GM18951 (cell line): ENCODE data around the gene WDFY4.

ENCODE experiments used
- POLR2A ChIP-seq: IDR thresholded peaks from 4 replicates; pipeline ENCODE4 v1.6.1; 2011; ENCODE audit warnings: mild to moderate bottlenecking; ENCODE audit not compliant: insufficient read length, insufficient read depth; ENCODE audit errors: extremely low read depth
- in situ Hi-C: fragments of 300-500 bp; cut with MboI; formaldehyde crosslinking; loops from one replicate; pipeline ENCODE4 v1.12.0; 2022; ENCODE audit warnings: low sequenced_read_pairs, mixed read lengths, inconsistent platforms; ENCODE audit not compliant: unreplicated experiment

WDFY4 gene

GRCh38 chr10:48649349-48649944 lies 35.2 kb upstream of the WDFY4 start:
- TF ChIP-seq POLR2A, result no peak

GRCh38 chr10:48651293-48651692 lies 33.4 kb upstream of the WDFY4 start:
- TF ChIP-seq POLR2A, result no peak
- in situ Hi-C loops, result loop anchor here (10.0 to 25.0 kb wide), 3 partner anchors 46 to 861 kb away; partner anchors contain the start of gene ARHGAP22

More at GRCh38 chr10:48649349-48649944, 35.2 kb upstream of the WDFY4 start:
- in situ Hi-C loops, result no loop called here

GRCh38 chr10:48651839-48652238 lies 32.8 kb upstream of the WDFY4 start:
- in situ Hi-C loops, result loop anchor here (10.0 to 25.0 kb wide), 3 partner anchors 47 to 860 kb away; partner anchors contain the start of gene ARHGAP22
- no peak for TF ChIP-seq POLR2A

- no peak for TF ChIP-seq POLR2A
- in situ Hi-C loops, result loop anchor here (10.0 to 25.0 kb wide), 3 partner anchors 48 to 860 kb away; partner anchors contain the start of gene ARHGAP22
These were observed 32.3 kb upstream of the WDFY4 start for GRCh38 chr10:48652344-48652743.

GRCh38 chr10:48653347-48653746 lies 31.3 kb upstream of the WDFY4 start:
- TF ChIP-seq POLR2A, result no peak
- in situ Hi-C loops, result loop anchor here (10.0 to 25.0 kb wide), 3 partner anchors 49 to 859 kb away; partner anchors contain the start of gene ARHGAP22

- in situ Hi-C loops, result loop anchor here (10.0 to 25.0 kb wide), 3 partner anchors 49 to 858 kb away; partner anchors contain the start of gene ARHGAP22
- no peak for TF ChIP-seq POLR2A
These were observed 30.6 kb upstream of the WDFY4 start for GRCh38 chr10:48653944-48654698.

- TF ChIP-seq POLR2A, result no peak
- in situ Hi-C loops, result loop anchor here (5.0 to 25.0 kb wide), 4 partner anchors 49 to 857 kb away; partner anchors contain the start of gene ARHGAP22
These were observed 29.0 kb upstream of the WDFY4 start for GRCh38 chr10:48655411-48656240.

- in situ Hi-C loops, result loop anchor here (5.0 to 25.0 kb wide), 4 partner anchors 48 to 856 kb away; partner anchors contain the start of gene ARHGAP22
- peak; percentile 22 for TF ChIP-seq POLR2A
These were observed 28.3 kb upstream of the WDFY4 start for GRCh38 chr10:48656241-48656913.

GRCh38 chr10:48656914-48657305 lies 27.8 kb upstream of the WDFY4 start:
- TF ChIP-seq POLR2A, result no peak
- in situ Hi-C loops, result loop anchor here (5.0 to 25.0 kb wide), 4 partner anchors 48 to 855 kb away; partner anchors contain the start of gene ARHGAP22

GRCh38 chr10:48657416-48657815 lies 27.3 kb upstream of the WDFY4 start:
- in situ Hi-C loops, result loop anchor here (5.0 to 25.0 kb wide), 4 partner anchors 47 to 855 kb away; partner anchors contain the start of gene ARHGAP22
- TF ChIP-seq POLR2A, result no peak

- no peak for TF ChIP-seq POLR2A
- in situ Hi-C loops, result loop anchor here (5.0 to 25.0 kb wide), 4 partner anchors 46 to 854 kb away; partner anchors contain the start of gene ARHGAP22
These were observed 26.3 kb upstream of the WDFY4 start for GRCh38 chr10:48658243-48658974.

- TF ChIP-seq POLR2A, result no peak
- in situ Hi-C loops, result loop anchor here (5.0 to 25.0 kb wide), 4 partner anchors 46 to 853 kb away; partner anchors contain the start of gene ARHGAP22
These were observed 25.8 kb upstream of the WDFY4 start for GRCh38 chr10:48658975-48659269.

GRCh38 chr10:48659790-48660189 lies 24.9 kb upstream of the WDFY4 start:
- in situ Hi-C loops, result loop anchor here (5.0 to 25.0 kb wide), 4 partner anchors 45 to 853 kb away; partner anchors contain the start of gene ARHGAP22
- no peak for TF ChIP-seq POLR2A
